HCT116 (cell line): Measurements from ENCODE around the gene AOAH. TPM values are rescaled to one million over a fixed set of nuclear protein-coding genes. Genes with fewer than 3 reads are reported as not detected.

ENCODE experiments used
- ATAC-seq: fragments of 200-7000 bp; cut with Tn5 transposase; 2 replicates; pipeline ENCODE4 v1.9.1; 2020; ENCODE audit warnings: mild to moderate bottlenecking, moderate library complexity
- BruUV-seq: library from RNA; stranded (reverse); fragments of 400-500 nt; replicated peaks from 2 replicates; lab custom pipeline; 2021; lab: Mats Ljungman, UMichigan
- CTCF ChIA-PET: fragments of 300-600 bp; sonication (Branson Sonifier 250); formaldehyde crosslinking; loops from one replicate; lab custom pipeline; 2021; ENCODE audit warnings: antibody characterized with exemption; lab: Charles Lee
- POLR2A ChIA-PET: fragments of 300-600, 350-600 bp; sonication (Branson Sonifier 250); formaldehyde crosslinking; loops from one replicate; lab custom pipeline; 2021; ENCODE audit warnings: antibody characterized with exemption; lab: Charles Lee
- RAD21 ChIA-PET, 2 experiments: fragments of 300-600 bp; sonication (Branson Sonifier 250); formaldehyde crosslinking; loops; one replicate each; lab custom pipeline; 2023; ENCODE audit warnings: low total read pairs in 2 of 2; ENCODE audit not compliant: uncharacterized antibody in 2 of 2, unreplicated experiment in 2 of 2, low non-redundant PET in 1 of 2; lab: Charles Lee
- DNase-seq: peaks from one replicate; pipeline ENCODE4 v3.0.0-alpha.2; 2010; ENCODE audit warnings: low read depth, low spot score
- H2AFZ ChIP-seq: fragments of 200-600 bp; shearing (Covaris generic), sonication (generic); 2 replicates; pipeline ENCODE4 v1.6.1; 2017; ENCODE audit warnings: low read depth, mixed run types, mixed read lengths, antibody characterized with exemption, low read length; ENCODE audit not compliant: poor library complexity, severe bottlenecking
- H3K27ac ChIP-seq: 2 replicates; pipeline ENCODE4 v1.5.1; 2012; ENCODE audit warnings: low read depth, low read length
- H3K27me3 ChIP-seq: fragments of 200-600 bp; sonication (generic); 2 replicates; pipeline ENCODE4 v1.6.1; 2016; ENCODE audit warnings: mixed run types, low read length, mixed read lengths; ENCODE audit not compliant: insufficient read depth
- H3K36me3 ChIP-seq, 2 experiments: fragments of 200-500 bp in 1 of 2; fragments of 200-600 bp in 1 of 2; sonication (Bioruptor generic) in 1 of 2; sonication (generic) in 1 of 2; 2 replicates each; pipeline versions ENCODE4 v1.5.1 to v1.6.1; 2014 to 2016; ENCODE audit warnings: low read length in 2 of 2, inconsistent platforms in 1 of 2, mixed read lengths in 1 of 2, mixed run types in 1 of 2; ENCODE audit not compliant: insufficient read depth in 2 of 2, control insufficient read depth in 1 of 2
- H3K4me1 ChIP-seq, 2 experiments: fragments of 200-600 bp in 1 of 2; sonication (generic) in 1 of 2; 2 replicates each; pipeline versions ENCODE4 v1.5.1 to v1.6.1; 2012 to 2017; ENCODE audit warnings: low read length in 2 of 2, inconsistent platforms in 1 of 2, mild to moderate bottlenecking in 1 of 2, mixed read lengths in 1 of 2, mixed run types in 1 of 2, moderate library complexity in 1 of 2; ENCODE audit not compliant: insufficient read depth in 2 of 2, control insufficient read depth in 1 of 2
- H3K4me2 ChIP-seq: fragments of 200-600 bp; sonication (generic); 2 replicates; pipeline ENCODE4 v1.6.1; 2017; ENCODE audit warnings: mixed run types, low read length, mixed read lengths
- H3K4me3 ChIP-seq, 2 experiments: fragments of 200-600 bp in 1 of 2; sonication (generic) in 1 of 2; replicated peaks in 1 of 2; 2 replicates each; pipeline ENCODE4 v1.5.1; 2011 to 2016; ENCODE audit warnings: low read length in 2 of 2, control low read depth in 1 of 2, low read depth in 1 of 2, mild to moderate bottlenecking in 1 of 2, mixed read lengths in 1 of 2, mixed run types in 1 of 2
- H3K79me2 ChIP-seq: fragments of 200-600 bp; sonication (generic); 2 replicates; pipeline ENCODE4 v1.6.1; 2017; ENCODE audit warnings: mild to moderate bottlenecking, mixed run types, low read length, moderate library complexity, mixed read lengths; ENCODE audit not compliant: insufficient read depth
- H3K9ac ChIP-seq: fragments of 200-600 bp; sonication (generic); 2 replicates; pipeline ENCODE4 v1.6.1; 2016; ENCODE audit warnings: low read length, mixed read lengths
- H3K9me2 ChIP-seq: fragments of 200-600 bp; sonication (generic), shearing (Covaris generic); 2 replicates; pipeline ENCODE4 v1.6.1; 2017; ENCODE audit warnings: mixed run types, mild to moderate bottlenecking, moderate library complexity; ENCODE audit not compliant: insufficient read depth
- H3K9me3 ChIP-seq, 2 experiments: fragments of 200-500 bp in 1 of 2; fragments of 200-600 bp in 1 of 2; sonication (Bioruptor generic) in 1 of 2; sonication (generic) in 1 of 2; 2 replicates each; pipeline ENCODE4 v1.6.1; 2014 to 2017; ENCODE audit warnings: low read length in 2 of 2, mixed read lengths in 2 of 2, inconsistent platforms in 1 of 2, low read depth in 1 of 2, mild to moderate bottlenecking in 1 of 2, mixed run types in 1 of 2, moderate library complexity in 1 of 2; ENCODE audit not compliant: control insufficient read depth in 1 of 2, insufficient read depth in 1 of 2
- H4K20me1 ChIP-seq: fragments of 200-600 bp; sonication (generic), shearing (Covaris generic); 2 replicates; pipeline ENCODE4 v1.6.1; 2017; ENCODE audit warnings: mixed run types, mild to moderate bottlenecking, moderate library complexity; ENCODE audit not compliant: insufficient read depth
- RAD21 ChIP-seq: IDR thresholded peaks from 2 replicates; pipeline ENCODE4 v1.6.1; 2012; ENCODE audit warnings: low read depth, mild to moderate bottlenecking
- intact Hi-C: fragments of 100-400 bp; cut with micrococcal nuclease; formaldehyde crosslinking; loops from 2 replicates; pipeline ENCODE4 v1.10.0; 2022
- total RNA-seq: library from RNA; stranded (reverse); gene quantifications from one replicate; pipeline ENCODE4 v1.2.1, GENCODE V29; 2021; ENCODE audit not compliant: unreplicated experiment
- TF ChIP-seq, protein P1 (sequence below): IDR thresholded peaks from 2 replicates; pipeline ENCODE4 v1.6.1; 2012; ENCODE audit warnings: low read depth

AOAH gene
- total RNA-seq, 1 experiment from 2014 or later: 1.1 TPM

DNA sequence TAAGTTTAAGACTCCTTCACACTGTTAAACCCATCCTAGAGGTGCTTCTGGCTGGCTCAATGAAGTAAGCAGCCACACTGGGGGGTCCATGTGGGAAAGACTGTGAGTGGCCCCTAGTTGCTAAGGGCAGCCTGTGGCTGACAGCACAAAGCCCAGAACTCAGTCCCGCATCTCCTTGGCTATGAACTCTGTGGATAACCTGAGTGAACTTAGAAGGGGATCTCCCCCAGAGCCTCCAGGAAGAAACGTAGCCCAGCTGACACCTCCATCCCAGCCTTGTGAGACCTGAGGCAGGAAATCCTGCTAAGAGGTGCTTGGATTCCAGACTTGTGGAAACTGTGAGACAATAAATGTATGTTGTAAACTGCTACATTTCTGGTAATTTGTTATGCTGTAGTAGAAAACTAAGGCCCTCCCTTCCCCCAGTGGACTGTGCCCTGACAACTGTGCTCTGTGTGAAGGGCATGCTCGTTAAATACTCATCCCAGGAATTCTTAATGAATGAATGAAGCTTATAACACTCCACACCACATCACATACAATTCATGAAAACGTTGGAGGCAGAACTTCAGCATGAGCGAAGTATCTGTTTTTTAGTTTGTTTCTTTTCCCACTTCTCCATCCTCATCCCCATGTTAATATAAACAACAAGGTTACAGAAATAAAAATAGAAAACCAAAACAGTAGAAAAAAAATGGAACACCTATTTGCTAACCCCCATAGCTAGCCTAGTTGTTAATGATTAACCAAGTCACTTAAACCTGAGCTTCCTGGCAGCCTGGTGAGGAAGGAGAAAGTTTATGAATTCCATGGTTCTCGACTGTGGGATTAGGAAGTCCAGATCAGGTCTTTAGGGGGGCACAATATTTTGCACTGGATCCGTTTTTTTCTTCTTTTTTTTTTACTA lies 36.8 kb upstream of the AOAH start (continued):
- TF ChIP-seq RAD21: no peak
- TF ChIP-seq, all 23 proteins: peak for 0

DNA sequence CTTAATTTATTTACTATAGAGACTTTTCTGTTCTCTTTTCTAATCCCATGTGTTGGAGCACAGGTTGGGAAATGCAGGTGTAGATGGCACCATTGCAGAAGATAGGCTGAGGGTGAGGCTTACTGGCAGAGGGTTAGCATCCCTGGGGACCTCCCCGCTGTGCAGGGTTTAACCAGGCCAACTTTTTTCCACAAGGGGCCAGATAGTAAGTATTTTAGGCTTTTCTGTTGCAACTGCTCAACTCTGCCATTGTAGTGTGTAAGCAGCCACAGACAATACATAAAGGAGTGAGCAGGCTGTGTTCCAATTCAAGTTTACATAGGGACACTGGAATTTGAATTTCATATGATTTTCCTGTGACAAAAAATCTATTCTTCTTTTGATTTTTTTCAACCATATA lies 34.6 kb upstream of the AOAH start:
- intact Hi-C loops: no loop called here
- no peak overlapping the region for H3K9ac ChIP-seq
- H3K4me3 ChIP-seq: no peak overlapping the region
- ChIA-PET CTCF (no interaction called here), POLR2A (no interaction called here), RAD21 (interaction anchor here in 1 of 2 experiments (0.7 kb wide), 1 partner anchor 423 kb away, joined by 4 read pairs; no protein-coding TSS in a partner anchor)
- peaks cover 0 to 11% of the 10 kb centered on the region in 2 experiments; a peak in 2 of 4 replicates for H3K4me1 ChIP-seq
- no peaks in the 10 kb centered on the region for H3K79me2 ChIP-seq
- no peak overlapping the region for H2AFZ ChIP-seq
- no peaks in the 10 kb centered on the region for H3K36me3 ChIP-seq
- DNase-seq (no peak), ATAC-seq (no peak)
- H3K27me3 ChIP-seq: no peaks in the 10 kb centered on the region
- H3K9me2 ChIP-seq: no peaks in the 10 kb centered on the region
- H3K4me2 ChIP-seq: no peak overlapping the region
- no peaks in the 10 kb centered on the region for H3K9me3 ChIP-seq
- TF ChIP-seq, protein P1, sequence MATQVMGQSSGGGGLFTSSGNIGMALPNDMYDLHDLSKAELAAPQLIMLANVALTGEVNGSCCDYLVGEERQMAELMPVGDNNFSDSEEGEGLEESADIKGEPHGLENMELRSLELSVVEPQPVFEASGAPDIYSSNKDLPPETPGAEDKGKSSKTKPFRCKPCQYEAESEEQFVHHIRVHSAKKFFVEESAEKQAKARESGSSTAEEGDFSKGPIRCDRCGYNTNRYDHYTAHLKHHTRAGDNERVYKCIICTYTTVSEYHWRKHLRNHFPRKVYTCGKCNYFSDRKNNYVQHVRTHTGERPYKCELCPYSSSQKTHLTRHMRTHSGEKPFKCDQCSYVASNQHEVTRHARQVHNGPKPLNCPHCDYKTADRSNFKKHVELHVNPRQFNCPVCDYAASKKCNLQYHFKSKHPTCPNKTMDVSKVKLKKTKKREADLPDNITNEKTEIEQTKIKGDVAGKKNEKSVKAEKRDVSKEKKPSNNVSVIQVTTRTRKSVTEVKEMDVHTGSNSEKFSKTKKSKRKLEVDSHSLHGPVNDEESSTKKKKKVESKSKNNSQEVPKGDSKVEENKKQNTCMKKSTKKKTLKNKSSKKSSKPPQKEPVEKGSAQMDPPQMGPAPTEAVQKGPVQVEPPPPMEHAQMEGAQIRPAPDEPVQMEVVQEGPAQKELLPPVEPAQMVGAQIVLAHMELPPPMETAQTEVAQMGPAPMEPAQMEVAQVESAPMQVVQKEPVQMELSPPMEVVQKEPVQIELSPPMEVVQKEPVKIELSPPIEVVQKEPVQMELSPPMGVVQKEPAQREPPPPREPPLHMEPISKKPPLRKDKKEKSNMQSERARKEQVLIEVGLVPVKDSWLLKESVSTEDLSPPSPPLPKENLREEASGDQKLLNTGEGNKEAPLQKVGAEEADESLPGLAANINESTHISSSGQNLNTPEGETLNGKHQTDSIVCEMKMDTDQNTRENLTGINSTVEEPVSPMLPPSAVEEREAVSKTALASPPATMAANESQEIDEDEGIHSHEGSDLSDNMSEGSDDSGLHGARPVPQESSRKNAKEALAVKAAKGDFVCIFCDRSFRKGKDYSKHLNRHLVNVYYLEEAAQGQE: no peak
- BruUV-seq: no TSS peak
- H4K20me1 ChIP-seq: no peaks in the 10 kb centered on the region
- no peak overlapping the region for H3K27ac ChIP-seq
